ENCODE results near the gene SORBS1.

DNA sequence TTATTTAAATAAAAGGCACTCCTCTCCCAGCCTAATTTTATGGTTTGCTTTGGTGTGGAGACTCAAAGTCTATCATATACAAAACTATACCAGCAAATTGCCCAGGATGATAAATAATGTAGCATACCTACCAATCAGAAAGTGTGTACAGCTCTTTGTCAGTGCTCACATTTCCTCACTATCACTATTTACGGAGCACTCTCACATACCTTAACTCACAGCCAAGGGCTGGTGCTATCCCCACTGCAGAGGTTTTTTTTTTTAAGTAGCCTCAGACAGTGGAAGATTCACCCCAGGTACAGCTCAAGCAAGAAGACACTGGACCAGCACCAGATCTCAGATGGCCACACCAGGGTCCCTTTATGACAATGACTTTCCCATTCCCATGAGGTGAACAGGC is 272.9 kb downstream of the SORBS1 start:
- TF ChIP-seq CTCF (IDR thresholded peaks at IDR 0.05; ENCODE audit: insufficient read depth, low read length), result no peak
- TF ChIP-seq POLR2AphosphoS5 (IDR thresholded peaks at IDR 0.05; ENCODE audit: low read depth), result no peak
- TF ChIP-seq GABPA (IDR thresholded peaks at IDR 0.05; ENCODE audit: low read depth), result no peak
- TF ChIP-seq, protein P1, sequence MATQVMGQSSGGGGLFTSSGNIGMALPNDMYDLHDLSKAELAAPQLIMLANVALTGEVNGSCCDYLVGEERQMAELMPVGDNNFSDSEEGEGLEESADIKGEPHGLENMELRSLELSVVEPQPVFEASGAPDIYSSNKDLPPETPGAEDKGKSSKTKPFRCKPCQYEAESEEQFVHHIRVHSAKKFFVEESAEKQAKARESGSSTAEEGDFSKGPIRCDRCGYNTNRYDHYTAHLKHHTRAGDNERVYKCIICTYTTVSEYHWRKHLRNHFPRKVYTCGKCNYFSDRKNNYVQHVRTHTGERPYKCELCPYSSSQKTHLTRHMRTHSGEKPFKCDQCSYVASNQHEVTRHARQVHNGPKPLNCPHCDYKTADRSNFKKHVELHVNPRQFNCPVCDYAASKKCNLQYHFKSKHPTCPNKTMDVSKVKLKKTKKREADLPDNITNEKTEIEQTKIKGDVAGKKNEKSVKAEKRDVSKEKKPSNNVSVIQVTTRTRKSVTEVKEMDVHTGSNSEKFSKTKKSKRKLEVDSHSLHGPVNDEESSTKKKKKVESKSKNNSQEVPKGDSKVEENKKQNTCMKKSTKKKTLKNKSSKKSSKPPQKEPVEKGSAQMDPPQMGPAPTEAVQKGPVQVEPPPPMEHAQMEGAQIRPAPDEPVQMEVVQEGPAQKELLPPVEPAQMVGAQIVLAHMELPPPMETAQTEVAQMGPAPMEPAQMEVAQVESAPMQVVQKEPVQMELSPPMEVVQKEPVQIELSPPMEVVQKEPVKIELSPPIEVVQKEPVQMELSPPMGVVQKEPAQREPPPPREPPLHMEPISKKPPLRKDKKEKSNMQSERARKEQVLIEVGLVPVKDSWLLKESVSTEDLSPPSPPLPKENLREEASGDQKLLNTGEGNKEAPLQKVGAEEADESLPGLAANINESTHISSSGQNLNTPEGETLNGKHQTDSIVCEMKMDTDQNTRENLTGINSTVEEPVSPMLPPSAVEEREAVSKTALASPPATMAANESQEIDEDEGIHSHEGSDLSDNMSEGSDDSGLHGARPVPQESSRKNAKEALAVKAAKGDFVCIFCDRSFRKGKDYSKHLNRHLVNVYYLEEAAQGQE (IDR thresholded peaks at IDR 0.05; ENCODE audit: insufficient replicate concordance, low read depth), result no peak
- TF ChIP-seq SPI1 (IDR thresholded peaks at IDR 0.05; ENCODE audit: borderline replicate concordance, low read depth), result no peak
